ENCODE data around the gene FBF1. TPM values are rescaled to one million over a fixed set of nuclear protein-coding genes. Genes with fewer than 3 reads are reported as not detected.

The FBF1 gene
- total and polyA plus RNA-seq, 2 of the 4 experiments (the other 2 are of a cell fraction), result 4.5 to 8.0 TPM

- TF ChIP-seq POLR2A (IDR thresholded peaks at IDR 0.05; ENCODE audit: low read depth, low read length), result no peak
Observed at GRCh38 chr17:75950855-75951554, 10.2 kb upstream of the FBF1 start (continued).

- WGBS, 2 experiments (ENCODE audit: extremely low coverage in 2 of 2, insufficient read length in 1 of 2), result 60% methylated on average over 1 of the region's 6 CpGs; no CpG with 5 or more reads in 1 of the 2 experiments
- TF ChIP-seq FOS (IDR thresholded peaks at IDR 0.05; ENCODE audit: low read depth, low read length) (no peak), NFE2L2 (IDR thresholded peaks at IDR 0.05; ENCODE audit: low read depth, low read length) (no peak), RAD21 (IDR thresholded peaks at IDR 0.05; ENCODE audit: low read length) (no peak), RFX5 (IDR thresholded peaks at IDR 0.05; ENCODE audit: low read depth, low read length) (no peak), CHD1 (IDR thresholded peaks at IDR 0.05; ENCODE audit: low read depth, low read length) (no peak), CTCF (conservative IDR thresholded peaks at IDR 0.05; ENCODE audit: low read depth, low read length) (no peak), CEBPB (IDR thresholded peaks at IDR 0.05; ENCODE audit: low read depth, low read length) (no peak), SMC3 (IDR thresholded peaks at IDR 0.05; ENCODE audit: low read depth, low read length) (no peak), MAZ (IDR thresholded peaks at IDR 0.05; ENCODE audit: borderline replicate concordance, low read depth, low read length) (no peak), POLR2A (IDR thresholded peaks at IDR 0.05; ENCODE audit: low read depth, low read length) (no peak), ELK1 (IDR thresholded peaks at IDR 0.05; ENCODE audit: borderline replicate concordance, low read depth, low read length) (no peak), BHLHE40 (IDR thresholded peaks at IDR 0.05; ENCODE audit: low read depth, low read length) (no peak)
- TF ChIP-seq, protein P1, sequence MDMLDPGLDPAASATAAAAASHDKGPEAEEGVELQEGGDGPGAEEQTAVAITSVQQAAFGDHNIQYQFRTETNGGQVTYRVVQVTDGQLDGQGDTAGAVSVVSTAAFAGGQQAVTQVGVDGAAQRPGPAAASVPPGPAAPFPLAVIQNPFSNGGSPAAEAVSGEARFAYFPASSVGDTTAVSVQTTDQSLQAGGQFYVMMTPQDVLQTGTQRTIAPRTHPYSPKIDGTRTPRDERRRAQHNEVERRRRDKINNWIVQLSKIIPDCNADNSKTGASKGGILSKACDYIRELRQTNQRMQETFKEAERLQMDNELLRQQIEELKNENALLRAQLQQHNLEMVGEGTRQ (IDR thresholded peaks at IDR 0.05; ENCODE audit: low read depth, low read length), result no peak
Observed at GRCh38 chr17:75950421-75950820, 9.6 kb upstream of the FBF1 start.

More at GRCh38 chr17:75950421-75950820, 9.6 kb upstream of the FBF1 start:
- H3K36me3 ChIP-seq (ENCODE audit: control insufficient read depth, insufficient read depth, low read length), result peaks cover 54% of the 10 kb centered on the region
- no peak overlapping the region for H3K56ac ChIP-seq (ENCODE audit: extremely low read depth, insufficient read depth, low read length)
- BruUV-seq (replicated peaks), result no TSS peak
- H3K4ac ChIP-seq (ENCODE audit: low read depth, low read length), result no peak overlapping the region
- no peak overlapping the region for H4K8ac ChIP-seq (ENCODE audit: low read depth in 2 of 2, low read length in 2 of 2)
- H3K79me1 ChIP-seq (ENCODE audit: low read depth in 1 of 2, low read length in 2 of 2), result no peaks in the 10 kb centered on the region
- H3K23ac ChIP-seq (ENCODE audit: low read depth, low read length), result no peak overlapping the region
- dilution Hi-C loops (cut with HindIII; ENCODE audit: low sequenced_read_pairs, unreplicated experiment), result no loop called here
- H3K9ac ChIP-seq (ENCODE audit: low read depth, low read length), result no peak overlapping the region
- H2AK5ac ChIP-seq (ENCODE audit: low read depth, low read length), result no peak overlapping the region
- no peak overlapping the region for H4K5ac ChIP-seq (ENCODE audit: low read depth, low read length)
- ChIA-PET POLR2A (ENCODE audit: unreplicated experiment) (interaction anchor here (0.6 kb wide), 2 partner anchors 21 to 72 kb away, joined by 3 to 6 read pairs; partner anchors contain the start of gene TRIM47), CTCF (no interaction called here)
- intact Hi-C loops (cut with micrococcal nuclease), result no loop called here
- H4K91ac ChIP-seq (ENCODE audit: insufficient read depth, low read depth, low read length), result no peak overlapping the region
- peak overlapping the region; percentile 1 for H2AK9ac ChIP-seq (replicated peaks; ENCODE audit: low read depth, low read length, poor library complexity)
- no peak overlapping the region for H2AFZ ChIP-seq (replicated peaks; ENCODE audit: low read length, poor library complexity)
- H3K27ac ChIP-seq (ENCODE audit: insufficient read depth, low read length), result no peak overlapping the region
- no peak overlapping the region for H2BK15ac ChIP-seq (ENCODE audit: low read depth, low read length)
- H4K20me1 ChIP-seq (ENCODE audit: insufficient read depth, low read length), result peaks cover 6% of the 10 kb centered on the region; the same call in 1 of the 2 replicates
- H2BK120ac ChIP-seq (ENCODE audit: low read depth, low read length), result no peak overlapping the region
- H3K9me3 ChIP-seq (ENCODE audit: control insufficient read depth, insufficient read depth, low read length), result no peaks in the 10 kb centered on the region
- H3K18ac ChIP-seq (ENCODE audit: low read depth, low read length), result no peak overlapping the region
- no peak overlapping the region for H2BK20ac ChIP-seq (ENCODE audit: low read depth, low read length)
- peaks cover 2% of the 10 kb centered on the region; the same call in 1 of the 2 replicates for H3K4me1 ChIP-seq (ENCODE audit: control insufficient read depth, insufficient read depth, low read length)
- DNase-seq (no peak), ATAC-seq (ENCODE audit: low read depth) (no peak)
- in situ Hi-C loops (cut with MboI; ENCODE audit: low sequenced_read_pairs), result no loop called here
- no peak overlapping the region for H3K4me2 ChIP-seq (ENCODE audit: low read depth, low read length)
- peaks cover 4% of the 10 kb centered on the region; the same call in 1 of the 2 replicates for H3K9me1 ChIP-seq (ENCODE audit: insufficient read depth, low read length)
- no peak overlapping the region for H3K14ac ChIP-seq (replicated peaks; ENCODE audit: low read depth, low read length)
- no peaks in the 10 kb centered on the region for H3K27me3 ChIP-seq (ENCODE audit: control insufficient read depth, insufficient read depth, low read length)
- no peak overlapping the region for H2BK5ac ChIP-seq (ENCODE audit: low read depth, low read length, poor library complexity, severe bottlenecking)
- no peak overlapping the region for H3K4me3 ChIP-seq (ENCODE audit: insufficient read depth, low read depth, low read length)
